CD4-positive, alpha-beta T cell treated with Interleukin-1 beta for 1 hour (primary cell): ENCODE measurements around the gene CELA2B.

Experiments used
- DNase-seq, 2 donors: peaks; one replicate each; pipeline ENCODE4 v3.0.0-alpha.2; 2020 to 2022

CELA2B gene

GRCh38 chr1:15526490-15527339, 50.8 kb downstream of the CELA2B start, which contains the start of gene DNAJC16:
Gene DNAJC16 (plus strand): TSS chr1:15526848. CDS start chr1:15529106, 2,258 bp downstream.
- peak; percentile 99 for DNase-seq

GRCh38 chr1:15531003-15531402, 55.1 kb downstream of the CELA2B start:
- no peak for DNase-seq

- DNase-seq: no peak
These were observed 55.8 kb downstream of the CELA2B start for GRCh38 chr1:15531682-15532081.

GRCh38 chr1:15538771-15539170, 62.9 kb downstream of the CELA2B start:
- DNase-seq: no peak

- DNase-seq: no peak
These were observed 64.3 kb downstream of the CELA2B start for GRCh38 chr1:15540186-15540585.
